G401 (cell line): ENCODE data around the gene EARS2. TPM values are rescaled to one million over a fixed set of nuclear protein-coding genes. Genes with fewer than 3 reads are reported as not detected.

Experiments used
- DNase-seq: peaks from one replicate; pipeline ENCODE4 v3.0.0-alpha.2; 2015; ENCODE audit warnings: low spot score
- in situ Hi-C: cut with HindIII; loops from 2 replicates; pipeline ENCODE4 v1.10.0; 2016; ENCODE audit warnings: low sequenced_read_pairs, mixed read lengths
- total RNA-seq: library from RNA; depleted of rRNA; stranded (reverse); fragments of >200 nt; shearing (Covaris generic); gene quantifications from 2 replicates; pipeline ENCODE4 v1.2.3, GENCODE V29; 2014

The EARS2 gene
- total RNA-seq, 1 experiment from 2014 or later: 49.8 TPM

DNA sequence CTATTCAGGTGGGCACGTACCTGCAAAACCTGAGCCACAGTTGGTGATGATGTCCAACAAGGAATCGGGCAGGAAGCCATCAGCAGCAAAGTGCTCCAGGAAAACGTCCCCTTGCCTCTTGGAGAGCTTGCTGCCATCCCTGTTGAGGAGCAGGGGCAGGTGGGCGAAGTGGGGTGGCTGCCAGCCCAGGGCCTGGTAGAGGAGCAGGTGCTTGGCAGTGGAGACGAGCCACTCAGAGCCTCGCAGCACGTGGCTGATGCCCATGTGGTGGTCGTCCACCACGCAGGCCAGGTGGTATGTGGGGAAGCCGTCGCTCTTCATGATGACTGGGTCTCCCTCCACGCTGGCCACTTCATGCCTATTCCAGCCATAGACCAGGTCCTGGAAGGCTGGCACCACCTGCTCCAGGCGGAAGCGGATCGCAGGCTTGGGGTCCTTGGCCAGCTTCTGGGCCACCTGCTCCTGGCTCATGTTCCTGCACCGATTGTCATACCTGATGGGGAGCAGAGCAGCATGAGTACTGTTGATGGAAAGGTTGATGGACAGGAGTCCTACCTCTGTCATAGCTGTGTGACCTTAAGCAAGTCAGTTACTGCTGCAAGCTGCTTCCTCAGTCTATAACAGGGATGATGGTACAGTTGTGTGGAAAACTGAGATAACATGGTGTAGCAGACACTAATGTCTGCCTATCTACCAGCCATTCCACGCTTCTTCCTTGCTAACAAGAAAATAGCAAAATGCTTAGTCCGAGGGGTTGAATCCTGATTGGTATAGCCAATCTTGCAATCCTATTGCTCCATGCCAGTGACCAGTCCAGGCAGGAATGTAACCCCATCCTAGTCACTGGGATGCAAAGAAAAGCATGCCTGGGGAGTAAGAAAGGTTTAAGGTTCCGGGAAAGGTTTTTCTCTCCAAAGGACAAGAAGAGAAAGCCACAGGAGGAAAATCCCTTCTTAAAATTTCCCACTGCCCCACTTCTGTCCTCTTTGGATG, 22.0 kb downstream of the EARS2 start:
- in situ Hi-C loops: no loop called here
- peak; percentile 80 for DNase-seq

DNA sequence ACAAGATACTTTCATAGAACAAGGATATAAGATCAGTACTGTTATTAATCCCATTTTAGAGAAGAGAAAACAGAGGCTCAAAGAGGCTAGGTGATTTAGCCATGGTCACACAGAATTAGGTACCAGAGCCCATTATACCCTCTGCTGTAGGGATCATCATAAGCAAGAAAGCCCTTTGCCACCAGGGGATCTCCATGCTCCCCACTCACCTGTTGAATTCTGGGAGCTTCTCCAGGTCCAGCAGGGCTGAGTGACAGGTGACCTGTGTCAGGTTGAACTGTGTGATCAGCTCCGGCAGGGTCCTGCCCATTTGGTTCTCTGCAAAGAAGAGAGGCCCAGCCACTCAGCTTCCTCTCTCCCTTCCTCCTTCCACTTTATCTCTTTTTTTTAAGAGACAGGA, 24.7 kb downstream of the EARS2 start:
- in situ Hi-C loops: no loop called here
- DNase-seq: no peak

DNA sequence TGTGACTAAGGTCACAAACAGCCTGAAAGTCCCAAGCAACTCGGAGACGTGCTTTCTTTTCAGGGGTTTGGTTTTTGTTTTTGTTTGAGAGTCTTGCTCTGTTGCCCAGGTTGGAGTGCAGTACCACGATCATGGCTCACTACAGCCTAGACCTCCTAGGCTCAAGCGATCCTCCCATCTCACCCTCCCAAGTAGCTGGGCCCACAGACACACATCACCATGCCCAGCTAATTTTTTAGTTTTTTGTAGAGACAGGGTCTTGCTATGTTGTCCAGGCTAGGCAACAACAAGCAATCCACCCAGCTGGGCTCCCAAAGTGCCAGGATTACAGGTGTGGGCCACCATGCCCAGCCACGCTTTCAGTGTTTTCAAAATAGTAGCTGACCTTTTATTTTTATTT, 27.1 kb downstream of the EARS2 start:
- DNase-seq: no peak
- in situ Hi-C loops: no loop called here

DNA sequence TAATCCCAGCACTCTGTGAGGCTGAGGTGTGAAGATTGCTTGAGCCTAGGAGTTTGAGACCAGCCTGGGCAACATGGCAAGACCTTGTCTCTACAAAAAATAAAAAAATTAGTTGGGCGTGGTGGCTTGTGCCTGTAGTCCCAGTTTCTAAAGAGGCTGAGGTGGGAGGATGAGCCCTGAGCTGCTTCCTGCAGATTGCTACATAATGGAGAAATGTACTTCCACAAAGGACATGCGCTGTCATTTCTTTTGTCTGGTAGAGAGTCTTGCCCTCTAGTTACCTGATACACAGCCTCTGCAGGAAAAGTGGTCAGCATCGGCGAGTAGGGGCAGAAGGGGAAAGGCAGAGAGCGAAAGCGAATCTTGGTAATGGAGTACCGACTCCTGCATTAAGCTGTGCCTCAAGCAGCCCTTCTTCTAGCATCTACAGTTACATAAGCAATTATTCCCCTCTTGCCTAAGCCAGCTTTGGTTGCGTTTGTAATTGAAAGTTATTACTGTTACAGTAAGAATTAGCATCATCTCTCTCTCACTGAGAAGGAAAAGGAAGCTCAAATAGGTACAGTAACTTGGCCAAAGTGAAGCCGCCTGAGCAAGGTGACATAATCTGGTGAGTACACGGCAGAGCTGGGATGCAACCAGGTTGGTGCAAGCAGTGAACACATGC, 28.4 kb downstream of the EARS2 start:
- in situ Hi-C loops: no loop called here
- no peak for DNase-seq

DNA sequence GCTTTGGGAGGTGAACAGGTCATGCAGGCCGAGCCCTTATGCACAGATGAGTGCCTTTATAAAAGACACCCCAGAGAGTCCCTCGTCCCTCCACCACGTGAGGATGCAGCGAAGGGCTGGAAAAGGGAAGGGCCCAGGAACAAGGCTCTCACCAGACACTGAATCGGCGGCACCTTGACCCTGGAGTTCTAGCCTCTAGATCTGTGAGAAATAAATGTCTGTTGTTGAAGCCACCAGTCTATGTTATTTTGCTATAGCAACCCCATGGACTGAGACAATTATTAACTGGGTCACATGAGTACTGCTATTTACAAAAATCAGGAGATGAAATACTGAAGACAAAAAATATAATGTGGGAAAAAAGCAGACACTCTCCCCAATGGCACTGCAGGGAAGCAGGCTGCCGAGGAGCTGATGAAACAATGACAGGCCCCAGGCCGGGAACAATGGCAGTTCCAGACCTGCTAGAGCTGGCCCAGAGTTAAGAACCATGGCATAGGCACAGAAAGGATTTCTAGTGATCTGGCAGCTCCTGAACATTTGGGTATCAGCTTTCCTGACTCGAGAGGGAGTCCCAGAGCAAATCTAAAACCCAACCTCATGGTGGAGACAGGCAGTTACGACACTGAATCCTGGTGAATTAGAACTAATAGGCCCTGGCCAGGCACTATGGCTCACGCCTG, 29.0 kb downstream of the EARS2 start:
- no peak for DNase-seq

DNA sequence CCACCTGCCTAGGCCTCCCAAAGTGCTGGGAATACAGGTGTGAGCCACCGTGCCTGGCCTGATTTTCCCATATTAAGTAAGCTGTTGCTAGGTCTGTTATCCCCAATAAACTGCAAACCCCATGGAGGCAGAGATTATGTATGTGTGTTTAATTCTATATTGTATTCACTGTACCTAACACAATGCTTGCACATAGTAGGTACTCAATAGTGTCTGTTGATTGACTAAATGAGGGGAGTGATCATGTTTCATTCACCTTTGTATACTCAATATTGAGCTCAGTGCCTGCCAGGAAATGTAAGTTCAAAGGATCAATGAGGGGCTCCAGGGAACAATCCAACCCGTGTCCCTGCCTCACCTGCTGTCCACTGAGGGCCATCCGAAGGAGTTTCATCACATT, 32.3 kb downstream of the EARS2 start:
- no peak for DNase-seq
- in situ Hi-C loops: no loop called here

More for the DNA sequence above, 29.0 kb downstream of the EARS2 start:
- in situ Hi-C loops: no loop called here

DNA sequence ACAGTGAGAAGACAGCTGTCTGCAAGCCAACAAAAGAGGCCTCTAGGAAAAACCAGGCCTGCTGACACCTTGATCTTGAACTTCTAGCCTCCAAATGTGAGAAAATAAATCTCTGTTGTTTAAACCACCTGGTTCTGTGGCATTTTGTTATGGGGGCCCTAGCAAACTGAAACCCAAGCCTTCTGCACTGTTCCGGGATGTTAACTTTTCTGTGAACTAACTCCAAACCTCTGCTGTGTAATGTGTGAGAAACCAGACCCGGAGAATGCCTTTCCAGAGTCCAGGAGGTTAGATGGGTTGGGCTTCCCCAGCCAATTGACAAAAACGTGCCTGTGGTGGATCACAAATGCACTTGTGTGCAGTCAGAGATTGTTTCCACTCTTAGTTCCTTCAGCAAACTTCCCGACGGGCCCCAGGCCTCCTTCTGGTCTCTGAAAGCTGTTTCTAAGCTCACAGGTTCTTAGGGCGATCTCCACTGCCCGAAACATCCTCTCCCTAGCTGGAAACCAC, 33.2 kb downstream of the EARS2 start:
- in situ Hi-C loops: no loop called here
- DNase-seq: no peak

DNA sequence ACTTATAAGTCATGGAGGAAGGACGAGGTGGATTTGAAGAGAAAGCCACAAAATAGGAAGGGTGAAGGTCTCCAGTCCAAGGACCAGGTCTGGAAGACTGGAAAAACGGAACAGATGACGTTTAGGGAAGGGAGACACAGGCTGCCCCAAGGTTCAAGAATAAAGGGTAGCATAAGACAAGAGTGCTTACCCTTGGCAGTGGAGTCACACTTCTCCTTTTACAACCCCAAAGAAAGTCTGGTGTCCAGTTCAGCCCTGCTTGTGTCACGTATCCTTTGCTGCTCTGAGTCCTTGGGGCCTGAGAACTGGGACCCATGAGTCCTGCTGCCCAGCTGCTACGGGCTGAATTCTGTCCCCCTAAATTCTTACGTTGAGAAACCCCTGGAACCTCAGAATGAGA, 33.8 kb downstream of the EARS2 start:
- in situ Hi-C loops: no loop called here
- DNase-seq: no peak

DNA sequence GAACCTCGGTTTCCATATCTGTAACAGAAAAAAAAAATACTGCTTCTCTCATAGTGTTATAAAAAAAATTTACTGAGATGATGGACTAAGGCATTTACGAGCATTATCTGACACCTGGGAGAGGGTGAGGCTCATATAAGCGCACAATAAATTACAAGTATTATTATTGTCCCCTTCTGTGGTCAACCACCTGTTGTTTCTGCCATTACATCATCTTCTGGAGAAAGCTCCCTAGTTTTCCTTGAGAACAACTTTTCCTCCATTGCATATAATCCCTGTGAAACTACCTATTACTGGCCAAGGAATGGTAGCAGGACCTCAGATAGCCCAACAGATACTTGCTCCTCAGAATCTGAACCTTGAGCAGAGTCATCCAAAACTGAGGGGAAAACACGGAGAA, 35.2 kb downstream of the EARS2 start:
- in situ Hi-C loops: no loop called here
- no peak for DNase-seq

DNA sequence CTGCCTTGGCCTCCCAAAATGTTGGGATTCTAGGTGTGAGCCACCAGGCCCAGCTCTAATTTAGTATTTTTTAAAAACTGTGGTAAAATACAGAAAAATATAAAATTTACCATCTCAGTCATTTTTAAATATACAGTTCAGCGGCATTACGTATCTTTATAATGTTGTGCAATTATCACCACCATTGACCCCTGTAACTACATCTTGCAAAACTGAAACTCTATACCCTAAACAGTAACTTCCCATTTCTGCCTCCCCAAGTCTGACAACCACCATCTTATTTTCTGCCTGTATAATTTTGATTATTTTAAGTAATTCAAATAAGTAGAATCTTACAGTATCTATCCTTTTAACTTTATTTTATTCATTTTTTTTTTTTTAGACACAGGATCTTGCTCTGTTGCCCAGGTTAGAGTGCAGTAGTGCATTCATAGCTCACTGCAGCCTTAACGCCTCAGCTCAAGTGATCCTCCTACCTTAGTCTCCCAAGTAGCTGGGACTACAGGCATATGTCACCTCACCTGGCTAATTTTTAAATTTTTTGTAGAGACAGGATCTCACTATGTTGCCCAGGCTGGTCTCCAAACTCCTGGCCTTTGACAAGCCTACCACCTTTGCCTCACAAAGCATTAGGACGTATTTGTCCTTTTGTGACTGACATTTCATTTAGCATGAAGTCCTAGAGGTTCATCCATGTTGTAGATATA, 36.0 kb downstream of the EARS2 start:
- no peak for DNase-seq
- in situ Hi-C loops: no loop called here

DNA sequence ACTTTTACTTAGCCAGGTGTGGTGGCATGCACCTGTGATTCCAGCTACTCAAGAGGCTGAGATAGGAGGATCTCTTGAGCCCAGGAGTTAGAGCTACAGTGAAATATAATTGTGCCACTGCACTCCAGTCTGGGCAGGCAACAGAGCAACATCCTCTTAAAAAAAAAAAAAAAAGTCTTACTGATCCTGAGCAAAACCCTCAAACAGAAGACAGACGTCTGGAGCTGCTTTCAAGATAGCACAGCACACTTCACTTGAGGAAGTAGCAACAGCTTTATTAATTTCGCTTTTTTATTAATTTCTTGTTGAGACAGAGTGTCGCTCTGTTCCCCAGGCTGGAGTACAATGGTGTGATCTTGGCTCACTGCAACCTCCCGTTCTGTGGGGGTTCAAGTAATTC, 36.6 kb downstream of the EARS2 start:
- no peak for DNase-seq
- in situ Hi-C loops: no loop called here

DNA sequence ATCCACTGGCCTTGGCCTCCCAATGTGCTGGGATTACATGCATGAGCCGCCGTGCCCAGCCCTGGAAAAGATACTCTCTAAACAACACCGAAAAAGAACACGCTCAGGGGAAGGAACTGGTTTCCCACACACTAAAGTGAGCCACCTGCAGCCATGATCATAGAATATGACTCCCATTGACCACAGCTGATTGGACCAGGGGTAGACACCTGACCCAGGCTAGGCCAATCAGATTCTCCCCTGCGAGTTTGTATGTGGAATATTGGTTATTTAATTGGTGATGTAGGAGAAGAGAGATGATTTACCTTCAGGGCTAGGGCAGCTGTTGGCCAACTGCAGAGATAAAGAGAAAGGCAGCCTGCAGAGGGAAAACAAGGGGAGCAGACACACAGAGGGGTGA, 37.9 kb downstream of the EARS2 start:
- DNase-seq: no peak
- in situ Hi-C loops: no loop called here

DNA sequence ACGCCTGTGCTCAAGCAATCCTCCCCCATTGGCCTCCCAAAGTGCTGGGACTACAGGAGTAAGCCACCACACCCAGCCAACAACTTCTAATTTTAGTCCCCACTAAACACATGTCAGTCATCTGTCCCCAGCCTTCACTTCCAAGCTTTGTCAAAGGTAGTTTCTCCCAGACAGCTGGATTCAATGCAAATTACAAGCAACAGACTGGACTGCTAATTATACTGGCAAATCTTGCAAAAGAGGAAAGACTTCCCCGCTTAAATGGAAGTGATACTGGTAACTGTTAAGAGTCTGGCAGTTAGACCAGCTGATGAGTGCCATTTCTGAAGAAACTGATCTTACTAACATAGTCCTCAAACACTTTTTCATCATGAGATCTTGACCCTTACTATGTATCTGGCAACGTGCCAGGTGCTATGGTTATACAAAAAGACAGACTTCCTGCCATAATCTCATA, 38.7 kb downstream of the EARS2 start:
- in situ Hi-C loops: no loop called here
- DNase-seq: no peak

DNA sequence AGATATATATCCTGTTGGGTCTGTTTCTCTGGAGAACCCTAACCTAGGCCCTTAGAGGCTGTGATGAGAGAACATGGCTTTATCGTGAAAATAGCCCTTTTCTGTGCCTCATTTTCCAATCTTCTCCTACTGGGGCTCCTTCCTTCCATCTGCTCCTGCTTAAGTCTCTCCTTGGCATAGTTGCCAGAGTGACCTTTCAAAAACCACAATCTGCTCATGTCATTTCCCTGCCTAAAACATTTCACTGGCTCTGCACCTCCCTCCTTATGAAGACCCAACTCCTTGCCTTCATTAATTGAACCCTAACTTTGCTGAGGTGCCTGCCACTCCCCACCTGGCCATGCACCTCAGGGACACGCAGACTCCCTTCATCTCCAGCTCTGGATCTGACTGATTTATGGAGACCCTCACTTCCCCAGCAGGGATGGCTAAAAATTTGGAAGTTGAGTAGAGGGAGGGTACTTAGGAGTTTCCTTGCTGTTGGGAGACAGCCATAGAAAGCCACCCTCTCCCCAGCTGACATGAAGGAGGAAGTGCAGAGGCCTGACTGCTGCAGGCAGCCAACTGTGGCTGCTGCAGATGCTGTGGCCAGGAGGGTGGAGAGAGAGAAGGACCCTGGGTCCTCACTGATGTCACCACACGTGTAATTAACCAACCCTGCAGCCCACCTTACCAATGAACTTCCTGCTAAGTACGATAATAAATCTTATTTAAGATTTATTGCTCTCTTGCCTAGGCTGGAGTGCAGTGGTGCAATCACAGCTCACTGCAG, 40.6 kb downstream of the EARS2 start:
- in situ Hi-C loops: no loop called here

DNA sequence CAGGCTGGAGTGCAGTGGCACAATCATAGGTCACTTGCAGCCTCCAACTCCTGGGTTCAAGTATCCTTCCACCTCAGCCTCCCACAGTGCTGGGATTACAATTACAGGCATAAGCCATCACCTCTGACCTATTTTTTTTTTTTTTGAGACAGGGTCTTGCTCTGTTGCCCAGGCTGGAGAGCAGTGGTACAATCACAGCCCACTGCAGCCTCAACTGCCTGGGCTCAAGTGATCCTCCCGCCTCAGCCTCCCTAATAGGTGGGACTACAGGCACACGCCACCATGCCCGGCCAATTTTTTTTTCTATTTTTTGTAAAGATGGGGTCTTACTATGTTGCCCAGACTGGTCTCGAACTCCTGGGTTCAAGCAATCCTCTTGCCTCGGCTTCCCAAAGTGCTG, 41.3 kb downstream of the EARS2 start:
- no peak for DNase-seq
- in situ Hi-C loops: no loop called here

More for the DNA sequence above, 40.6 kb downstream of the EARS2 start:
- DNase-seq: no peak

DNA sequence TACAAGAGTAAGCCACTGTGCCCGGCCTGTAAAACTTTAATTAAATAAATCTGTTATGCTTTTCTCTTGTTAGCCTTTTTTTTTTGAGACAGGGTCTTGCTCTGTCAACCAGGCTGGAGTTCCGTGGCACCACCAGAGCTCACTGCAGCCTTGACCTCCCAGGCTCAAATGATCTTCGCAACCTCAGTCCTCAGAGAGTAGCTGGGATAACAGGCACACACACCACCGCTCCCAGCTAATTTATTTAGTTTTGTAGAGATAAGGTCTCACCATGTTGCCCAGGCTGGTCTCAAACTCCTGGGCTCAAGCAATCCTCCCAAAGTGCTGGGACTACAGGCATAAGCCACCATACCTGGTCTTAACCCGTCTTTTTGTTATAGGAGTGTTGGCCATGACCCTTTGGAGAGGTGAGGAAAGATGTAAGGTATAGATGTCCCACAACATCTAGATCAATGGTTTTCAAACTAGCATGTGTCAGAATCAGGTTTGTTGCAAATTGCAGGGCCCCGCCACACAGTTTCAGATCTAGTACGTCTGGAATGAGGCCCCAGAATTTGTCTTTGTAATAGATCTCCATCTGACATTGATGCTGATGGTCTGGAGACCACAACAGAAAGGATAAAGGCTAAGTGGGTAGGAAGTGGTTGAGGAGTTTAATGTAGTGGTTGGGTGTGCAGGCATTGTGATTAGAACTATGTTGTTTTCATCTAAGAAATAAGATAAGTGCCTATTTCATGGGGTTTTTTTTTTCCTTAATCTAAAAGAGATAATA, 42.6 kb downstream of the EARS2 start:
- in situ Hi-C loops: no loop called here
- DNase-seq: no peak

DNA sequence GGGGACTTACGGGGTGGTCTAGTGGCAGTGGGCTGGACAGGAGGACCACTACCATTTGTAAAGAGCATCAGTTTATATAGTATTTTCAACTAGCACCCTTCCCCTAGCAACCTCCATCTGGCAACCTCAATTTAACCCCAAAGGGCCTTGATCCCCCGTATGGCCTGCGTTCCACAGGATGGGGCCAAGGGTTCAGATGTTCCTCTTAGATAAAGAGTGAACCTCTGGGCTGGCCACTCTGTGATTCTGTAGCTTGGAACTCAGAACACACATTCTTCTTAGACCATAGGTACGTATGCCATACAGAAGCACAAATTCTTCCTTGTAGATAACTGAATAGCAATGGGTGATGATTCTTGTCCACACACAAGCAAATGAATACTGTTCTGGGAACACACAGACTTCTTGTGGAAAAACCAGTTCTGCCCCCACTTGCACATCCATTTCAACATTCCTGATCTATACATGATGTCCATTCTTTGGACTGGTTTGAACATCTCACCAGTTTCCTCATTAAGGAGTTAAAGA, 44.9 kb downstream of the EARS2 start:
- no peak for DNase-seq
- in situ Hi-C loops: no loop called here
